Fibroblast of villous mesenchyme (primary cell): ENCODE results near the gene SLC17A7. TPM values are rescaled to one million over a fixed set of nuclear protein-coding genes. Genes with fewer than 3 reads are reported as not detected.

Experiments used
- DNase-seq: peaks from one replicate; pipeline ENCODE4 v3.0.0-alpha.2; 2010; ENCODE audit warnings: low read depth
- H3K4me3 ChIP-seq: 2 replicates; pipeline ENCODE4 v1.5.1; 2011; ENCODE audit warnings: low read depth, mild to moderate bottlenecking, low read length
- CTCF ChIP-seq: IDR thresholded peaks from 2 replicates; pipeline ENCODE4 v1.5.1; 2012; ENCODE audit warnings: low read depth, mild to moderate bottlenecking, low read length; ENCODE audit not compliant: insufficient read depth
- total RNA-seq: library from RNA; depleted of rRNA; stranded (reverse); fragments of >200 nt; gene quantifications from 2 replicates; pipeline ENCODE4 v1.2.3, GENCODE V29; 2012

SLC17A7 gene
- total RNA-seq, 1 donor = not detected

DNA sequence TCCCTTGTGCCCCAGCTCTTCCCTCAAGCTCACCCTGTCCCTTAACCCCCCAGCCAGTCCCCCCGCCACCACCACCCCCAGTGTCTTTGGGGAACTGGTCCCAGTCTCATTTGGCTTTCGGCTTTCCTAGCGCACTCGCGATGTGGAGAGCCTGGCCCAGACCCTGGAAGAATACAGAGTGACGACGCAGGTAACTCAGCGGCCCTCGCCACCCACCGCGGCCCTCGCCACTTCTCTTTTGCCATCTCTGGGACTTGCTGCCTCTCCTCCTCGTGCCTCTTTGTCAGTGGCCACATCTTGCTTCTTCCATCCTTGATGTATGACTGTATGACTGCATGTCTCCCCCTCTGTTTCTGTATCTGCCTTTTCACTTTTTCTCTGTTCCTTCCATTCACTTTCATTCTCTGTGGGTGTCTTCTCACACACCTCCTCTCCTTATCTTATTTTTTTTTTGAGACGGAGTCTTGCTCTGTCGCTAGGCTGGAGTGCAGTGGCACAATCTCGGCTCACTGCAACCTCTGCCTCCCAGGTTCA, 33.8 kb downstream of the SLC17A7 start:
- H3K4me3 ChIP-seq = no peak overlapping the region
- DNase-seq = no peak
- TF ChIP-seq CTCF = no peak

GRCh38 chr19:49407079-49407478, 34.2 kb downstream of the SLC17A7 start:
- no peak for TF ChIP-seq CTCF
- H3K4me3 ChIP-seq = no peak overlapping the region
- no peak for DNase-seq

GRCh38 chr19:49403404-49404187, 37.7 kb downstream of the SLC17A7 start:
- no peak for DNase-seq
- no peak overlapping the region for H3K4me3 ChIP-seq
- TF ChIP-seq CTCF = no peak

DNA sequence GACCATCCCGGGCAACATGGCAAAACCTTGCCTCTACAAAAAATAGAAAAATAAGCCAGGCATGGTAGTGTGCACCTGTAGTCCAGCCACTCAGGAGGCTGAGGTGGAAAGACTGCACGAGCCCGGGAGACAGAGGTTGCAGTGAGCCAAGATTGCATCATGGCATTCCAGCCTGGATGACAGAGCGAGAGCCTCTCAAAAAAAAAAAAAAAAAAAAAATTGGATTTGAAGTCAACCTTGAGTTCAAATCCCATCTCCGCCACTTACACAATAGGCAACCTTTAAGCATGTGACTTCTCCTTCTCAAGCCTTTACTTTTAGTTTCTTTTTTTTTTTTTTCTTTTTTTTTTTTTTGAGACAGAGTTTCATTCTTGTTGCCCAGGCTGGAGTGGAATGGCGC, 41.3 kb downstream of the SLC17A7 start:
- H3K4me3 ChIP-seq = no peak overlapping the region
- no peak for TF ChIP-seq CTCF
- DNase-seq = no peak

GRCh38 chr19:49398931-49399330, 42.4 kb downstream of the SLC17A7 start:
- no peak for TF ChIP-seq CTCF
- no peak for DNase-seq
- H3K4me3 ChIP-seq = no peak overlapping the region

DNA sequence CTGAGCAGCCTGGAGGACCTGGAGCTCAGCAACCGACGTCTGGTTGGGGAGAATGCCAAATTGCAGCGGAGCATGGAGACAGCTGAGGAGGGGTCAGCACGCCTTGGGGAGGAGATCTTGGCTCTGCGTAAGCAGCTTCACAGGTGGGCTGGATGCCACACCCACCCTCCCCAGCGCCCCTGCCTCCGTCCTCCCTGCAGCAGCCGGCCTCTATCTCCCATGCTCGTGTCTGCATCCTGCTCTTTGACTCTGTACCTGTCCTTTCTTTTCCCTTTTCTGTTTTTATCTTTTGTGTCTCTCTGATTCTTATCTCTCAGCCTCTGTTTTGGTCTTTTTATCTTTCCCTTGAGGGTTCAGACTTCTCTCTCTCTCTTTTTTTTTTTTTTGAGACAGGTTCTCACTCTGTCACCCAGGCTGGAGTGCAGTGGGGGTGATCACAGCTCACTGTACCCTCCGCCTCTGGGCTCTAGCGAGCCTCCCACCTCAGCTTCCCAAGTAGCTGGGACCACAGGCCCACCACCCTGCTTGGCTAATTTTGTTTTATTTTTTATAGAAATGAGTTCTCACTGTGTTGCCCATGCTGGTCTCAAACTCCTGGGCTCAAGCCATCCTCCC, 43.2 kb downstream of the SLC17A7 start:
- no peak overlapping the region for H3K4me3 ChIP-seq
- no peak for DNase-seq
- no peak for TF ChIP-seq CTCF
